Astrocyte of the cerebellum (primary cell): ENCODE results near the gene ALDH5A1.

Experiments
- DNase-seq: peaks from one replicate; pipeline ENCODE4 v3.0.0-alpha.2; 2011; ENCODE audit warnings: low read depth
- H3K4me3 ChIP-seq: 2 replicates; pipeline ENCODE4 v1.5.1; 2011; ENCODE audit warnings: mild to moderate bottlenecking, low read depth, low read length, moderate library complexity
- CTCF ChIP-seq: IDR thresholded peaks from 2 replicates; pipeline ENCODE4 v1.5.1; 2012; ENCODE audit warnings: low read length, low read depth, moderate library complexity, mild to moderate bottlenecking; ENCODE audit errors: missing control alignments
- in situ Hi-C: cut with HindIII; loops from 2 replicates; pipeline ENCODE4 v1.10.0; 2017; ENCODE audit warnings: low sequenced_read_pairs

The ALDH5A1 gene

GRCh38 chr6:24453921-24454320 lies 40.8 kb upstream of the ALDH5A1 start:
- no peak overlapping the region for H3K4me3 ChIP-seq
- in situ Hi-C loops: no loop called here
- TF ChIP-seq CTCF: no peak
- DNase-seq: no peak

- no peak for DNase-seq
- no peak overlapping the region for H3K4me3 ChIP-seq
- in situ Hi-C loops: no loop called here
- no peak for TF ChIP-seq CTCF
Measured at GRCh38 chr6:24454452-24454851, 40.3 kb upstream of the ALDH5A1 start.

DNA sequence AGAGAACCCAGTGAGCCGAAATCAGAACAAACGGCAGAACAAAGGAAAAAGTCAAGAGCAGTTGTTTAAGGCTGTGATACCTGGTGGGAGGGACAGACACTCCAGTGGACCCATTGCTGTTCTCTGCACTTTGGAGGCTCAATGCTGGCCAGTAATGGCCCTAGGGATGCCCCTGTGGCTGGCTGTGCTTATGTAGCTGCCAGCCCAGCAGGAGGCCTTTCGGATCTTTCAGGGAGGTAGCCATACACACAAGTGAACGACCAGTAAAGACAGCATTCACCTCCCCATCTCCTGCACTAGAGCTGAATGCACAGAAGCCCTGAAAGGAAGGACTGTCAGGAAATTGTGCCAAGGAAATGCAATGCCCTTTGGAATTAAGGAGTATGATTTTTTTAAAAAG lies 39.7 kb upstream of the ALDH5A1 start:
- no peak for DNase-seq
- no peak for TF ChIP-seq CTCF
- in situ Hi-C loops: no loop called here
- H3K4me3 ChIP-seq: no peak overlapping the region

DNA sequence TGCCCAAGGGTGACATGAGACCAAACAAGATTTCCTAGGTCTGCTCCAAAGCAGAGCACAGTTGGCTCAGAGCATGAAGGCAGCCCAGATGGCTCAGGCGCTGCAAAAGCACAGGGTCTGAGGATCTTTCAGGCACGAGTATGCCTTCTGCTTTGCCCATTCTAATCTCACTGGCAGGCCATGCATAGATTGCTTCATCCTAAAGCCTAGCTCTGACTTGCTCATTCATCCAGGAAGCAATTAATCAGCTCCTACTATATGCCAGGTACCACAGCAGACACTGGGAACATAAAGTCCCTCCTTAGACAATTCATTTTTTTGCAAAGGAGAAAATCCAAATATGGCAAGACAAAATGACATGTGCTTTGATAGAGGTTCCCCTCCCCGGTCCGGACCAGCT lies 36.6 kb upstream of the ALDH5A1 start:
- in situ Hi-C loops: no loop called here
- no peak for DNase-seq
- no peak overlapping the region for H3K4me3 ChIP-seq
- TF ChIP-seq CTCF: no peak

- in situ Hi-C loops: no loop called here
- H3K4me3 ChIP-seq: no peak overlapping the region
- no peak for DNase-seq
- TF ChIP-seq CTCF: no peak
Measured at GRCh38 chr6:24458941-24459340, 35.8 kb upstream of the ALDH5A1 start.

DNA sequence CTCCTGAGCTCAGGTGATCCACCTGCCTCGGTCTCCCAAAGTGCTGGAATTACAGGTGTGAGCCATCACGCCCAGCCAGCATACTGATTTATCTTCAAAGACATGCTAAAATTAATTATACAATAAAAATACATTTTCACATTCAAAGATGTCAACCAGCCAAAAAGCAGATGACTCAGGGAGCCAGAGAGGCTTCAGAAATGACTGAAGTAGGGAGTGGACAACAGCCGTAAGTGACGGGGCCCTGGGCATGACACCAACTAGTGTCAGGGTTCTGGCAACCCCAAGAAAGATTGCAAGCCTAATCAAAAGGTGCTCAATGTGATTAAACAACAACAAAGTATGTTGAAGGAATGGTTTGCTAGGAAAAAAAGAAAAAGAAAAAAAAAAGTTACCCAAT lies 33.8 kb upstream of the ALDH5A1 start:
- in situ Hi-C loops: no loop called here
- no peak for DNase-seq
- no peak for TF ChIP-seq CTCF
- H3K4me3 ChIP-seq: no peak overlapping the region
